ENCODE data around the gene ZNF771. TPM values are rescaled to one million over a fixed set of nuclear protein-coding genes. Genes with fewer than 3 reads are reported as not detected.

Gene ZNF771
- total RNA-seq, 1 donor from 2014 or later: 3.8 TPM

DNA sequence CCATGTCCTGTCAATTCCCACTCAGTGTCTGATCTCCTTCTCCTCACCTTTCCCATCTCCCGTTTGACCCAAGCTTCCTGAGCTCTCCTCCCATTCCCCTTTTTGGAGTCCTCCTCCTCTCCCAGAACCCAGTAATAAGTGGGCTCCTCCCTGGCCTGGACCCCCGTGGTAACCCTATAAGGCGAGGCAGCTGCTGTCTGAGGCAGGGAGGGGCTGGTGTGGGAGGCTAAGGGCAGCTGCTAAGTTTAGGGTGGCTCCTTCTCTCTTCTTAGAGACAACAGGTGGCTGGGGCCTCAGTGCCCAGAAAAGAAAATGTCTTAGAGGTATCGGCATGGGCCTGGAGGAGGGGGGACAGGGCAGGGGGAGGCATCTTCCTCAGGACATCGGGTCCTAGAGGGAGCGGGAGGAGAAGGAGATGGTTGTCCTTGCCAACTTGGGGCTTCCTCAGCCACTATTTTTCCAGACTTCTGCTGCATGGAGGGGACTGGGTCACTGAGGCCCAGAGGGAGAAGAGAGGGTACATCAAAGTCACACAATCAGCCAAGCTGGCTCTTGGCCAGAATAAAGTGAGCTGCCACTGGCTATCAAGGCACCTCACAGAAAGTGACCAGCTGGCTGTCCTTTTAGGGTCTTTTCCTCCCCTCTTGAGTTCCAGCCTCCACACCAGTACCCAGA lies 35.2 kb upstream of the ZNF771 start:
- intact Hi-C loops (cut with DNase I): no loop called here
- Histone ChIP-seq H3K4me1 (peaks cover 34% of the 10 kb centered on the region), H3K9me3 (no peaks in the 10 kb centered on the region), H3K27ac (peak overlapping the region; percentile 78), H3K36me3 (no peaks in the 10 kb centered on the region), H3K4me3 (no peak overlapping the region), H3K27me3 (ENCODE audit: low read depth) (no peaks in the 10 kb centered on the region)
- TF ChIP-seq CTCF (IDR thresholded peaks at IDR 0.05): no peak
- DNase-seq: no peak
- no peak for ATAC-seq

GRCh38 chr16:30372725-30373124 lies 34.7 kb upstream of the ZNF771 start:
- no peak for ATAC-seq
- no peaks in the 10 kb centered on the region for H3K9me3 ChIP-seq
- TF ChIP-seq CTCF (IDR thresholded peaks at IDR 0.05): no peak
- no peak for DNase-seq
- peak overlapping the region; percentile 78 for H3K27ac ChIP-seq
- H3K27me3 ChIP-seq (ENCODE audit: low read depth): no peaks in the 10 kb centered on the region
- H3K36me3 ChIP-seq: no peaks in the 10 kb centered on the region
- H3K4me1 ChIP-seq: peaks cover 33% of the 10 kb centered on the region
- intact Hi-C loops (cut with DNase I): no loop called here
- H3K4me3 ChIP-seq: no peak overlapping the region

DNA sequence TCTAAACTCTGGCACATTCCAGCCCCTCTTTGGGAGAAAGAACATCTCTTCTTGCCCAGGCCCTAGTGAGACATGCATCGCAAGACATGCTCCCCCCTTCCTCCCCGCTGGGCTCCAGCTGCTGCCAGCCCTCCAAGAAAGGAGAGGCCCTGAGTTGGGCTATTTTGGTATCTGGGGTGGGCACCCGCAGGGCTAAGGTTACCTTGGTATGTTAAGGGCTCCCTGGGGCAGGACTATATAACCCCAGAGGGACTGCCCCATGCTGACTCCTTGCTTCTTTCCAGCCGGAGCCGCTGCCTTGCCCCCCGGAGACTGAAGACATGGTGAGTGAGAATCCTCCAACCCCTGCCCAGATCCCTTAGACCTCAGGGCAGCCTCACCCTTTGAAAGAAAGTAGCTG lies 32.9 kb upstream of the ZNF771 start, which contains the start of gene MYL11:
TSS of gene MYL11 (plus strand) at position 265 of the 400 bp plus-strand sequence. CDS start at position 321, 56 bp downstream.
- no peak for TF ChIP-seq CTCF (IDR thresholded peaks at IDR 0.05)
- intact Hi-C loops (cut with DNase I): no loop called here

GRCh38 chr16:30375864-30376263 lies 31.5 kb upstream of the ZNF771 start:
- H3K9me3 ChIP-seq: no peaks in the 10 kb centered on the region
- peaks cover 28% of the 10 kb centered on the region for H3K4me1 ChIP-seq
- ATAC-seq: no peak
- H3K27ac ChIP-seq: no peak overlapping the region
- no peak overlapping the region for H3K4me3 ChIP-seq
- TF ChIP-seq CTCF (IDR thresholded peaks at IDR 0.05): no peak
- H3K27me3 ChIP-seq (ENCODE audit: low read depth): no peaks in the 10 kb centered on the region
- no peaks in the 10 kb centered on the region for H3K36me3 ChIP-seq
- no peak for DNase-seq
- intact Hi-C loops (cut with DNase I): no loop called here

More for the DNA sequence above, 32.9 kb upstream of the ZNF771 start, which contains the start of gene MYL11:
- ATAC-seq (no peak), DNase-seq (no peak)
- Histone ChIP-seq H3K36me3 (no peaks in the 10 kb centered on the region), H3K27ac (no peak within 1 kb of the TSS), H3K9me3 (no peaks in the 10 kb centered on the region), H3K27me3 (ENCODE audit: low read depth) (no peaks in the 10 kb centered on the region), H3K4me1 (peaks cover 25% of the 10 kb centered on the region), H3K4me3 (no peak within 1 kb of the TSS)

- H3K27ac ChIP-seq: peak overlapping the region; percentile 98
- no peak overlapping the region for H3K4me3 ChIP-seq
- ATAC-seq: no peak
- DNase-seq: no peak
- H3K9me3 ChIP-seq: no peaks in the 10 kb centered on the region
- H3K27me3 ChIP-seq (ENCODE audit: low read depth): no peaks in the 10 kb centered on the region
- H3K36me3 ChIP-seq: no peaks in the 10 kb centered on the region
- TF ChIP-seq CTCF (IDR thresholded peaks at IDR 0.05): no peak
- intact Hi-C loops (cut with DNase I): no loop called here
- peaks cover 25% of the 10 kb centered on the region for H3K4me1 ChIP-seq
These were observed 30.9 kb upstream of the ZNF771 start for GRCh38 chr16:30376461-30376902.
